RCC 7860 (cell line): ENCODE measurements around the gene SIRT4.
A peak's percentile ranks its signal among the peaks of the same experiment; 100 is the strongest.

Experiments
- DNase-seq: peaks from one replicate; pipeline ENCODE4 v3.0.0-alpha.2; 2015; ENCODE audit warnings: low spot score
- FAIRE-seq: peaks from 2 replicates; lab custom pipeline; 2012; peaks lifted over from hg19 to GRCh38; lab: Jason Lieb, UNC

SIRT4 gene

DNA sequence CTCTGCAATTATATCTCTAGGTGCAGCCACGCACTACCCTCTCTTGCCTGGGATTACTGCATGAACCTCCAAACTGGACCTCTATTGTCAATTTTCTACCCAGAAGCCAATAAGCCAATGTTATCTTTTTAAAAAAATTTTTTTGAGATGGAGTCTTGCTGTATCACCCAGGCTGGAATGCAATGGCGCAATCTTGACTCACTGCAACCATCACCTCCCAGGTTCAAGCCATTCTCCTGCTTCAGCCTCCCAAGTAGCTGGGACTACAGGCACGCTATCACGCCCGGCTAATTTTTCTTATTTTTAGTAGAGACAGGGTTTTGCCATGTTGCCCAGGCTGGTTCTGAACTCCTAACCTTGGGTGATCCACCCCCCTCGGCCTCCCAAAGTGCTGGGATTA, 25.4 kb upstream of the SIRT4 start:
- DNase-seq (no peak), FAIRE-seq (no peak)

DNA sequence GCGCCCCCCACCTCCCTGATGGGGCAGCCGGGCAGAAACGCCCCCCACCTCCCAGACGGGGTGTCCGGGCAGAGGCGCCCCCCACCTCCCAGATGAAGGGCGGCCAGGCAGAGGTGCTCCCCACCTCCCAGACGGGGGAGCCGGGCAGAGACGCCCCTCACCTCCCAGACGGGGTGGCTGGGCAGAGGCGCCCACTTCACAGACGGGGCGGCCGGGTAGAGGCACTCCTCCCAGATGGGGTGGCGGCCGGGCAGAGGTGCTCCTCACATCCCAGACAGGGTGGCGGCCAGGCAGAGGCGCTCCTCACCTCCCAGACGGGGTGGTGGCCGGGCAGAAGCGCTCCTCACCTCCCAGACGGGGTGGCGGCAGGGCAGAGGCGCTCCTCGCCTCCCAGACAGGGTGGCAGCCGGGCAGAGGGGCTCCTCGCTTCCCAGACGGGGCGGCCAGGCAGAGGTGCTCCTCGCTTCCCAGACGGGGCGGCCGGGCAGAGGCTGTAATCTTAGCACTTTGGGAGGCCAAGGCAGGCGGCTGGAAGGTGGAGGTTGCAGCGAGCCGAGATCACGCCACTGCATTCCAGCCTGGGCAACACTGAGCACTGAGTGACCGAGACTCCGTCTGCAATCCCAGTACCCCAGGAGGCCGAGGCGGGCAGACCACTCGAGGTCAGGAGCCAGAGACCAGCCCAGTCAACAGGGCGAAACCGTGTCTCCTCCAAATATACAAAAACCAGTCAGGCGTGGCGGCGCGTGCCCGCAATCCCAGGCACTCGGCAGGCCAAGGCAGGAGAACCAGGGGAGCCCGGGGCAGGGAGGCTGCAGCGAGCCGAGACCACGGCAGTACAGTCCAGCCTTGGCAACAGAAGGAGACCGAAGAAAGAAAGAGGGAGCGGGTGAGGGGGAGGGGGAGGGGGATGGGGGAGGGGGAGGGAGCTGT, 23.7 kb upstream of the SIRT4 start:
- FAIRE-seq: no peak

DNA sequence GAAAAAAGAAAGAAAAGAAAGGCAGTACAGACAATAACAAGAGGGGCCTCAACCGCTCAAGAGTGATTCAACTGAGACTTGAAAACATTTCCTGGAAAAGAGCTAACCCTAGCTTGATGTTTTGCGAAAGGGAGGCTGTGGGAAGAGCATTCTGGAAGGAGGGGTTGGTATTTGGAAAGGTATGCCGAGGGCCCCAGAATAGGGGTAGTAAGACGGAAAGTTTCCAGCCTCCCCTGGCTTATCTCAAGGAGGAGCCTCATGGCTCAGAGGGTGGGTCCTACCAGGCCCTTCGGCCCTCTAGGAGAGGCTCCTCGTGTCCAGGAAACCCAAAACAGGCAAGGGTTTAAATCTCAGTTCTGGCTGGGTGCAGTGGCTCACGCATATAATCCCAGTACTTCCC, 18.8 kb upstream of the SIRT4 start:
- FAIRE-seq (no peak), DNase-seq (no peak)

More for the DNA sequence above, 23.7 kb upstream of the SIRT4 start:
- no peak for DNase-seq

DNA sequence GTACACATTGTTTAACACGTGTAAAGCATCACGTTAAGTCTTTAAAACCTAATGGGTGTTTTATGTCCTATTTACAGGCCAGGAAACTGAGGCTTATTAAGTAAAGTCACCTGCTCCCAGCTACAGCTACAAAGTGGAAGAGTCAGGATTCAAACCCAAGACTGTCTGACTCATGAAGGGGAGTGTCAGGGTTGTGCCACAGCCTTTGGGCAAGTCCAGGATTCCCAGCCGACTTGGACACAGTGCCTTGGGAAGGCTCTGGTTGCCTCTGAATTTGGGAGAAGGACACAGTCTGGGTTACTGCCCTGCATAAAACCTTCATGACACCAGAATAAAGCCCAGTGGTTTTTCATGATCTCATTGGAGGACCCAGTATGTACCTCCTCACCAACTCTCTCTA, 17.7 kb upstream of the SIRT4 start:
- FAIRE-seq (no peak), DNase-seq (no peak)

DNA sequence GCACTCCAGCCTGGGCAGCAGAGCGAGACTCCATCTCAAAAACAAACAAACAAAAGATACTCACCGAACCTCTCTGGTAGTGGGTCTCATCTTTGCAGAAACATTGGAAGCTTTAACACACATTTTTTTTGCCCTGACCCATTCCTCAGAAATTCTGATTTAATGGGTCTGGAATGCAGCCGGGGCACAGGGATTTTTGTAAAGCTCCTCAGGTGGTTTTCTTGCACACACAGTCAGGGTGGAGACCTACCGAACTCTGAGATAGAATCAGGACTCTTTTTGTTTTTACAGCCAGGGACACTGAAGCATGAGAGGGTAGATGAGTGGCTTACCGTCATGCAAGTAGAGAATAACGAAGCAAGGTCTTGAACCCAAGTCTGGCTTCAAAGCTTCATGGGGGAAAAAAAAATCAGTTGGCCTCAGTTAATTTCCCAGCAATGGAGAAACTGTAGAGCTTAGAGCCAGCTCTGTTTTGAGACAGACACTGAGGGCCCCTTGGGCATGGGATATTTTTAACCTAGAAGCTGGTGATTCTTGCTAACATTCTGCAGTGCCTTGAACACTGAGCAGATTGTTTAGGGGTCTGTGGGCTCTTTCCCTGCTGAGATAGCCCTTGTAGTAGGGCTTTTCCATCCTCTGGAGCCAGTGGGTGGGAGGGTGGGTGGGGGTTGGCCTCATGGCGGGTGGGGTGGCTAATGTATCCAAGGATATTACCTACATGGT, 15.2 kb upstream of the SIRT4 start:
- FAIRE-seq (no peak), DNase-seq (peak; percentile 13)

DNA sequence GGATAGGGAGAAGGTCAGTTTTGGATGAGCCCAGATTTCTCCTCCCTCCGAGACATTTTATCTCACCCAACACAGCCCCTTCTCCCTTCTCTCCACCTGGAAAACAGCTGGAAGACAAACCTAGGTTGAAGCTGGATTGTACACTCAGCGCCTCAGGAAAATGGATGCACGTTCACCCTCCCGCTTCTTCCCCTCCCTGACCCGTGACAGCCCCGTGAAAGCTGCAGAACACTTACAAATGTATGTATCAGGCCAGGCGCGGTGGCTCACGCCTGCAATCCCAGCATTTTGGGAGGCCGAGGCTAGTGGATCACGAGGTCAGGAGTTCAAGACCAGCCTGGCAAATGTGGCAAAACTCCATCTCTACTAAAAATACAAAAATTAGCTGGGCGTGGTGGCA, 14.6 kb upstream of the SIRT4 start:
- DNase-seq (no peak), FAIRE-seq (no peak)

DNA sequence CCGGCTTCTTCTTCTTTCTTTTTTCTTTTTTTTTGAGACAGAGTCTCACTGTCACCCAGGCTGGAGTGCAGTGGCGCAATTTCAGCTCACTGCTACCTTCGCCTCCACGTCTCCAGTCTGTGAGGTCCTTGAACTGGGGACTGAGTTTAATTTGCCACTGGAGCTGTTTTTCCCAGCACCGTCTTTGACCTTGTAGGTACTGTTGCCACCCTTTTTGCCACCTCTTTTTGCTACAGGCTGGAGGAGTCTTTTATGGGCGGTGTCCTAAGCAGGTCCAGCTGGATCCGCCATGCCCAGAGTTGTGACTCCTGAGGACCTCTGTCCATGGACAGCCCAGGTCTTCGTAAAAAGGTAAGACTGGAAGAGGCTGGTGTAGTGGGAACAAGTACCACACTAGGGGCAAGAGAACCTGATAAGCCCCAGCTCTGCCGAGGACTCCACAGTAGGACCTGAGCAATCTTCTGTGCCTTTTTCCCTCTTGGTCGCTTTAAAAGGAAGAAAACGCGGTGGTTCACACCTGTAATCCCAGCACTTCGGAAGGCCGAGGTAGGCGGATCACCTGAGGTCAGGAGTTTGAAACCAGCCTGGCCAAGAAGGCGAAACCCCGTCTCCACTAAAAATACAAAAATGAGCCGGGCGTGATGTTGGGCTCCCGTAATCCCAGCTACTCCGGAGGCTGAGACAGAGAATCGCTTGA, 11.4 kb upstream of the SIRT4 start:
- no peak for FAIRE-seq

DNA sequence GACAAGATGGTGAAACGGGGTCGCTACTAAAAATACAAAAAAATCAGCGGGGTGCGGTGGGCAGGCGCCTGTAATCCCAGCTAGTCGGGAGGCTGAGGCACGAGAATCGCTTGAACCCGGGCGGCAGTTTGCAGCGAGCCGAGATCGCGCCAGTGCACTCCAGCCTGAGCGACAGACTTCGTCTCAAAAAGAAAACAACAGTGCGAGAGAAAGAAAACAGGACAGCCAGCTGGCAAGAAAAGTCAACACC, 9.8 kb upstream of the SIRT4 start:
- no peak for DNase-seq
- FAIRE-seq: no peak

More for the DNA sequence above, 11.4 kb upstream of the SIRT4 start:
- DNase-seq: peak; percentile 70

DNA sequence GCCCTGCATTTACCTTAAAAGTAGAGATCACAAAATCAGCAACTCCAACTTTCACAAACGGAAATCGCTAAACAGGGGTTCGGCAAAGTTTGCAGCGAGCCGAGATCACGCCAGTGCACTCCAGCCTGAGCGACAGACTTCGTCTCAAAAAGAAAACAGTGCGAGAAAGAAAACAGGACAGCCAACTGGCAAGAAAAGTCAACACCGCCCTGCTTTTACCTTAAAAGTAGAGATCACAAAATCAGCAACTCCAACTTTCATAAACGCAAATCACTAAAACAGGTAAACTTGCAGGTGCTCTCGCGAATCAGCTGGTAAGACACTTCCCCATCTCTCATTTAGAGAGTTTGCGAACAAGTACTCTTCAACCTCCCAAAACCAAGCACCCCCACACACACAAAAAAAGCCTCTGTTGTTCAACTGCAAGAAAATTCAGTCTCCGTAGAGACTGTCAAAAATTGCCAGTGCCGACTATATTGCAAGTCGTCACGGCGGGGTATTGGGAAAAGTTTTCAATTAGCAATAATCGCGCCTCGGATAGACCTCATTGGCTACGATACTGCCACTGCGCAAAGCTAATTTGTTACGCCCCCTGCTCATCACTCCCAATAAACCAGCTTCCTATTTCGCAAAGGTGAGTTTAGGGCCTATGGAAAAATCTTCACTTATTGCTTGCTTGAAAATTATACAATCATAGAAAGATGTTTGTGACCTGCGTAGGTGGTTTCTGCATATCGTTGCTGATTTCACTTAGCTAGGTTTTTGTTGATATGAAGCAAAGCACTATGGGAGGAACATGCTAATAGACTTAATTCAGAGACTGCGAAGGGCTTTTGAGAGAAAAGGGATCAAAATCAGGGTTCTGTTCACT, 9.2 kb upstream of the SIRT4 start, which contains the start of gene RNU4-1:
TSS of gene RNU4-1 (minus strand) at position 577 of the 871 bp plus-strand sequence.
- DNase-seq (peak; percentile 96), FAIRE-seq (peak; percentile 81)

DNA sequence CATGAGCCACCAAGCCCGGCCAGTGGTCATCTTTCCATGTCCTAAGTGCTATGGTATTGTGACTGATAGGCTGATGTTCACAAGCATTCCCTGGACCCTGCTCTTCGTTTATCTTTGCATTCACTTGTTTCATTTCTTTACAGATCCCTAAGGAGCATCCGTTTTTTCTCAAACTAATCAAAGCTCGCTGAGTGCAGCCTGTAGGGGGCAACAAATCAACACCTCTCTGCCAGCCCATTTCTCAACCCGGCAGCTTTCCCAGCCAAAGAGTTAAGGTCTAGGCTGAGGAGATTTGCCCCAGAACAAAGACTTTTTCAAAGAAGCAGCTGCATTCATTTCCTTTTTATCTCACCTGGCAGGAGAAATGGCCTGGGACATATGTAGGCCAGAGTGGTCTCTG, 12.1 kb downstream of the SIRT4 start:
- no peak for FAIRE-seq
- no peak for DNase-seq

DNA sequence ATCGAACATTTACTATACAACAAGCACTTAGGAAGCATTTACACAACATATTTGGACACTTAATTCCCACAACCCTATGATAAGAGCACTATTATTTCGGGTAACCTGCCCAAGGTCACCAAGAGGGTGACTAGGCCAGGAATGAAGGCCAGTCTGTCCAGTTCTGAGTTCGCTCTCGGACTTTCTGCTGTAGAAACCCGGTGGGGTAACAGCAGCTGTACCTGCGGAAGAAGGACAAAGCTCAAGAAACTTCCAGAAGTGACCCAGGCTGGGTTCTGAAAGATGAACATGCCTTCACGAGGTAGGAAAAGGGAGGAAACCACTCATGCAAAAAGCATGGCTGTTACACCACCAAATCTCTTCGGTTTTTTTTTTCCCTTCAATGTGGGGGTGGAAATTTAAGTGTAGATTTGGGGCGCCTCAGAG, 14.7 kb downstream of the SIRT4 start:
- DNase-seq (no peak), FAIRE-seq (no peak)

DNA sequence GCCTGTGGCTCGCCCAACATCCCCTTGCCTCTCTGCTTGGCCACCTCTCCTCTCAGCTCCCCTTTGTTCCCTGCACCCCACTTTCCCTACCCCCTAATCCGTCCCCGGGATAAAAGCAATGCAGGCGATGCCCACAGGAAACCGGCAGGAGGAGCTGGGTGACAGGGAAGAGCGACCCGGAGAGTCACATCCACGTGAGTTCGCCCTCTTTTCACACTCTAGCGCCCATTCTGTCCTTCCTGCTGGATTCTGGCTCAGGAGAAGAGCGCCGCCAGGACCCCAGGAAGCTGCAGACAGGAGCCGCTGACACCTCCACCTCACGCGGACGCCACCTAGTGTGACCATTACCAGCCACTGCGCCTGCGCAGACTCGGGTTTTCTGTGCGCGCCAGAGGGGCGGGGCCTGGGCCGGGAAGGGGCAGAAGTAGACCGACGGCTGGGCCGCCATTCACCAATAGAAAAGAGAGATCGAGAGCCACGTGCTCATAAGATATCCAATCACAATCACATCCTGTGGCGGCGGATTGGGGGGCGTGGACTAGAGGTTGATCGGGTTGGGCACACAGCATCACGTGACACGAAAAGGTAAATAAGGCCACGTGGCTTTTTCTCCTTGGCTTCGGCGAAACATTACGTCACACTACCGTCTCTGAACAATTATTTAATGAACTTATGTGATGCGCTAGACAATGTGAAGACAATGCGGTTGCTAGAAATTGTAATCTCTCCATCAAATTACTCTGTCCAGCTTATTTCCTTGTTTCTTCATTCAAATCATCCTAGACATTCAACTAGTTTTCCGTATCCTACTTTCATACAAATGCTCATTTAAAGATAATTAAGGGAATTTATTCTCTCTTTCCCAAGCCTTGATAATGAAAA, 15.3 kb downstream of the SIRT4 start:
- FAIRE-seq: peak; percentile 94

DNA sequence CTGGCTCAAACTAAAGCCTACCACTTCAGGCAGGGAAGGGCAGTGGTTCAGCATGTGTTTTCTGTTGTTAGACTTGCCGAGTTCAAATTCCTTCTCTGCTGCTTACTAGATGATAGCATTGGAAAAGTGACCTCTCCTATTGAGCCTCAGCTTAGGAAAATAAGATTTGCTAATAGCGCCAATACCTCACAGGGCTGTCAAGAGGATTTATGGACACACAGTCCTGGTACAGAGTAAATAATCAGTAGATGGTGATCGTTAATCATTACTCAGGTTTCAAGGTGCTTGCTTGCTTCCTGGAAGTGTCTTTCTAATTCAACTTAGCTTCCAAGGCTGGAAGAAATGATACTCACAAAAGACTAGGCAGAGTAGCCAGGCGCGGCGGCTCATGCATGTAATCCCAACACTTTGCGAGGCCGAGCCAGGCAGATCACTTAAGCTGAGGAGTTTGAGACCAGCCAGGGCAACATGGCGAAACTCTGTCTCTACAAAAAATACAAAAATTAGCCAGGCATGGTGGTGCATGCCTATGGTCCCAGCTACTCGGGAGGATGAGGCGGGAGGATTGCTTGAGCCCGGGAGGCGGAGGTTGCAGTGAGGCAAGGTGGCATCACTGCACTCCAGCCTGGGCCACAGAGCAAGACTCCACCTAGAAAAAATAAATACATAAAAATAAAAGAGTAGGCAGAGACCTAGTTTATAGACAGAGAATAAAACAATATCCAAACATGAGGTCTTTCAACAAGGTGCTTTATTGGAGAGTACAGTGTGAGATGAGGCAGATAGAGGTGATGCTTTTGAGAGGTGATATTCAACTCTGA, 19.5 kb downstream of the SIRT4 start:
- DNase-seq (no peak), FAIRE-seq (no peak)

More for the DNA sequence above, 15.3 kb downstream of the SIRT4 start:
- DNase-seq: peak; percentile 99

DNA sequence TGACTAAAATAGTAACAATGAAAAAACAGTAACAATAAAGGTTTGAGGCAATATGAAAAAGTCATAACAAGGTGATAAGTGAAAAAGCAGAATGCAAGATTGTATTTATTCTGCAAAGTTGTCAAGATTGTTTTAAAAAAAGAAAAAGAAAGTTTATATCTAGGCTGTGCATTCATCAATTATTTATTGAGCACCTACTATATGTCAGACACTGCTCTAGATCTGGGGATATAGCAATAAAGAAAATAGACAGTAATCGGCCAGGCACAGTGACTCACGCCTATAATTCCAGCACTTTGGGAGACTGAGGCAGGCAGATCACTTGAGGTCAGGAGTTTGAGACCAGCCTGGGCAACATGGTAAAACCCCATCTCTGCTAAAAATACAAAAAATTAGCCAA, 21.7 kb downstream of the SIRT4 start:
- no peak for FAIRE-seq

DNA sequence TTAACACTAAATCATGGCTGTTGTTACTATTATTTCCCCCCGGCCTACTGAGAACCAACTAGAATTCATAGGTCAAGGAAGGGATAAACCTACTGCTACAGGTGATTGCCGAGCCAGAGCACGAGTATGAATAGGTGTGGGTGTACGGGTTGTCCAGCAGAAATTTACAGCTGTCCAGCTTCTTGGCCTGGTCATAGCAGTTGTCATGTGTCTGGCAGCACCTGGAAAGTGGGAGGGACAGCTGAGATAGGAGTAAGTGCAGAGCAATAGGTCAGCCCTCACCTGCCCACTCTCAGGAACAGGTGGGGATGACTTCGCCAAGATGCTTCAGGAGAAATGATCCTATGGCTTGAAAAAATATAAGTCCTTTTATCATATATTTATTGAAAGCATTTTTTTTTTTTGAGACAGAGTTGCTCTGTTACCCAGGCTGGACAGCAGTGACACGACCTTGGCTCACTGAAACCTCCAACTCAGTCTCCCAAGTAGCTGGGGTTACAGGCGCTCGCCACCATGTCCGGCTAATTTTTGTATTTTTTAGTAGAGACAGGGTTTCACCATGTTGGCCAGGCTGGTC, 22.8 kb downstream of the SIRT4 start:
- FAIRE-seq (no peak), DNase-seq (no peak)

More for the DNA sequence above, 21.7 kb downstream of the SIRT4 start:
- no peak for DNase-seq

DNA sequence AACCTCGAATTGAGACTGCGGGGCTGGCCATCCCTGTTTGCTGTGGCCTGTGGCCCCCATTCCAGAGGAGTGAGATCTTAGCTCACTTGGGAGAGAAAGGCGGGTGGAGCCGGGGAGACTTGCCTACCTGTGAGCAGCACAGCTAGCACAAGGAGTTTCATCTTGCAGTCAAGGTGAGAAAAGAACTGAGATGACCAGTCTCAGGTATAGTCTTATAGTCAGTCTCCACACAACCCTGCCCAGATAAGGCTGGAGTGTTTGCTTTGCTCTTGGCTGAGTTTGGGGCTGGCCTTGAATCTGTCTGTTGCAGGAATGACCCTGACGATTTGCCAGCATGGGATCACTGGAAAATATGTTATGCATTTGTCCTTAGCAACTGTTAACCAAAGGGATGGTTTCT, 25.5 kb downstream of the SIRT4 start, which contains the start of gene PLA2G1B:
TSS of gene PLA2G1B (minus strand) at position 187 of the 400 bp plus-strand sequence. CDS start at position 161, 26 bp downstream.
- no peak for DNase-seq
- FAIRE-seq: no peak

DNA sequence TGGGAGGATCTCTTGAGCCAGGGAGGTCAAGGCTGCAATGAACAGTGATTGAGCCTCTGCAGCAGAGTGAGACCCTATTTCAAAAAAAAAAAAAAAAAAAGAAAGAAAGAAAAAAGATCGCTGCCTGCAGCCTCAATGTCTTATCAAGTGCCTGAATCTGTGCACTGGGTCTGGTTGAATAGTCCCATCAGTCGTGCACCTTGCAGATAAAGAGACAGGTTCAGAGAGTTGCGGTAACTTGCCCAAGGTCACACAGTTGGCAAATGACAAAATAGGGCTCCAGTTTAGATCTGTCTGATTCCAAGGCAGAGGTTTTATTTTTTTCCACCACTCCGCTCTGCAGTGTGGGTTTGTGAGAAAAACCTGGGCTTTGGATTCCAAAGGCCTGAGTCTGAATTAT, 26.1 kb downstream of the SIRT4 start:
- FAIRE-seq (no peak), DNase-seq (no peak)

DNA sequence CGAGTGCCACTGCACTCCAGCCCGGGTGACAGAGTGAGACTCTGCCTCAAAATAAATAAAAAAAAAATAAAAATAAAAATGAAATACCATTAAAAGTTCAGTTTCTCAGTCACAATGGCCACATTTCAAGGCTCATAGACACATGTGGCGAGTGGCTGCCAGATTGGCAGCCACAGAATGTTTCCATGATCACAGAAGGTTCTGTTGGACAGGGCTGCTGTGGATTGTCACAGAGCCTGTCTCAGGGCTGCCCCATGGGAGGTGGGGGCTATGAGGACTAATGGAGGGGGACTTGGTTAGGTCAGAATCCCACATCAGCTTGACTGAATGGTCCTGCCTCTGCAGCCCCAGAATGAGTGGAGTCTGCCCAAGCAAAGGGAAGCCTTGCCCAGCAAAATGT, 29.3 kb downstream of the SIRT4 start:
- no peak for FAIRE-seq
- DNase-seq: no peak
